Lower lobe of right lung (tissue), 2 donors: ENCODE measurements around the gene ATP6V0A4. TPM values are rescaled to one million over a fixed set of nuclear protein-coding genes. Genes with fewer than 3 reads are reported as not detected.

Experiments
- ATAC-seq, 2 donors: fragments of 200-7000 bp; cut with Tn5 transposase; one replicate each; pipeline ENCODE4 v1.9.1; 2020 to 2022; ENCODE audit warnings: mild to moderate bottlenecking in 2 of 2, moderate library complexity in 2 of 2
- DNase-seq: peaks from one replicate; pipeline ENCODE4 v3.0.0-alpha.2; 2020
- H3K27ac ChIP-seq: fragments of 200-600 bp; one replicate; pipeline ENCODE4 v1.8.0; 2022
- H3K27me3 ChIP-seq: fragments of 200-600 bp; one replicate; pipeline ENCODE4 v1.8.0; 2022; ENCODE audit warnings: low read depth
- H3K36me3 ChIP-seq: fragments of 200-600 bp; one replicate; pipeline ENCODE4 v1.8.0; 2022; ENCODE audit warnings: mild to moderate bottlenecking
- H3K4me1 ChIP-seq: fragments of 200-600 bp; one replicate; pipeline ENCODE4 v1.8.0; 2022
- H3K4me3 ChIP-seq: fragments of 200-600 bp; one replicate; pipeline ENCODE4 v1.8.0; 2022; ENCODE audit warnings: mild to moderate bottlenecking
- H3K9me3 ChIP-seq: fragments of 200-600 bp; one replicate; pipeline ENCODE4 v1.8.0; 2022
- intact Hi-C: fragments of 100-400 bp; cut with DNase I; formaldehyde crosslinking; loops from one replicate; pipeline ENCODE4 v1.11.0; 2022
- total RNA-seq: library from RNA; stranded (reverse); fragmentation: NEBNext Ultra II Directional; extraction: Animal tissue kit (Norgen Biotek cat#: 25700); gene quantifications from one replicate; pipeline ENCODE4 v1.2.1, GENCODE V29; 2021
- TF ChIP-seq, protein P1 (sequence below): fragments of 200-600 bp; IDR thresholded peaks from one replicate; pipeline ENCODE4 v1.8.0; 2022; ENCODE audit warnings: antibody characterized with exemption, mild to moderate bottlenecking
- donor health status: DM: no; HTN: yes; CAD: no; lungs with severe emphysema.

The ATP6V0A4 gene
- total RNA-seq, 1 donor from 2014 or later, result 1.7 TPM

DNA sequence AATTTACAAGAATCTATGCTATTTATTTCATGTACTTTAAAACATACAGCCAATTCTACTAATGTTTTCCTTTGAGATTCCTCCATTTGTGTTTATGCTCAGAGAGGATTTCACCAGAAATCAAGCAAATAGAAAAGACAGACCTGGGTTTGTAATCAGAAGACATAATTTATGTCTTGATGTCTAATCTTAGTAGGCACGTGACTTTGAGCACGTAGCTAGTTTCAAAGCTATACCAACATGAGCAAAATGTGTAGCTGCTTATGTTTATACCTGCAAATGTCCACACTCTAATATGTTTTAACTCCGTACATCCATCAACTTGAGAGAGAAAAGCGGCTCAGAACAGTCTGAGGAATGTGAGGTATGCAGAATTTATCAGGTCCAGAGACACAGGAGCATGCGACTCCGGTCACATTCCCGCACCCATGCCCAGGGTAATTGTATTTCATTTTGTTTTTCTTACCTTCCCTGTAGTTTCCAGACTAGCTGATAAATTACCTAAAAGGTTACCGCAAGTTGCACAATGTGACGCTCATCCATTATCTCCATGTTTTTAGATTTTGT, 136.8 kb downstream of the ATP6V0A4 start:
- DNase-seq (no peak), ATAC-seq (no peak)
- TF ChIP-seq, protein P1, sequence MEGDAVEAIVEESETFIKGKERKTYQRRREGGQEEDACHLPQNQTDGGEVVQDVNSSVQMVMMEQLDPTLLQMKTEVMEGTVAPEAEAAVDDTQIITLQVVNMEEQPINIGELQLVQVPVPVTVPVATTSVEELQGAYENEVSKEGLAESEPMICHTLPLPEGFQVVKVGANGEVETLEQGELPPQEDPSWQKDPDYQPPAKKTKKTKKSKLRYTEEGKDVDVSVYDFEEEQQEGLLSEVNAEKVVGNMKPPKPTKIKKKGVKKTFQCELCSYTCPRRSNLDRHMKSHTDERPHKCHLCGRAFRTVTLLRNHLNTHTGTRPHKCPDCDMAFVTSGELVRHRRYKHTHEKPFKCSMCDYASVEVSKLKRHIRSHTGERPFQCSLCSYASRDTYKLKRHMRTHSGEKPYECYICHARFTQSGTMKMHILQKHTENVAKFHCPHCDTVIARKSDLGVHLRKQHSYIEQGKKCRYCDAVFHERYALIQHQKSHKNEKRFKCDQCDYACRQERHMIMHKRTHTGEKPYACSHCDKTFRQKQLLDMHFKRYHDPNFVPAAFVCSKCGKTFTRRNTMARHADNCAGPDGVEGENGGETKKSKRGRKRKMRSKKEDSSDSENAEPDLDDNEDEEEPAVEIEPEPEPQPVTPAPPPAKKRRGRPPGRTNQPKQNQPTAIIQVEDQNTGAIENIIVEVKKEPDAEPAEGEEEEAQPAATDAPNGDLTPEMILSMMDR, result no peak
- H3K27me3 ChIP-seq, result no peaks in the 10 kb centered on the region
- no peak overlapping the region for H3K27ac ChIP-seq
- H3K4me3 ChIP-seq, result no peak overlapping the region
- H3K9me3 ChIP-seq, result no peaks in the 10 kb centered on the region
- H3K36me3 ChIP-seq, result no peaks in the 10 kb centered on the region
- H3K4me1 ChIP-seq, result no peaks in the 10 kb centered on the region
- intact Hi-C loops, result no loop called here

DNA sequence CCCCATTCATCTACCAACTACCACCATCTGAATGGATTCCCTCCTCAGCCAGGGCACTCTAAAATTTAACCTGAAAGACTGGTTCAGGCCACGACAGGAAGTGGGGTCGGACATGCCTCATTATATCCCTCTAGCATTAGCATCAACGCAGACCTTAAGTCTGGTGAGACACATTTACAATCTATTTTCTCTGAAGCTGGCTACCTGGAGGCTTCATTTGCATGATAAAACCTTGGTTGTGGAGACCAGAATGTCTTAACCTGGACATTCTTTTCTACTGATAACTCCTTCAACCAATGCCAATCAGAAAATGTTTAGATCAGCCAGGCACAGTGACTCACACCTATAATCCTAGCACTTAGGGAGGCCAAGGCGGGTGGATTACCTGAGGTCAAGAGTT, 139.1 kb downstream of the ATP6V0A4 start:
- no peaks in the 10 kb centered on the region for H3K27me3 ChIP-seq
- no peaks in the 10 kb centered on the region for H3K4me1 ChIP-seq
- no peak for ATAC-seq
- no peak for DNase-seq
- H3K4me3 ChIP-seq, result no peak overlapping the region
- no peak overlapping the region for H3K27ac ChIP-seq
- TF ChIP-seq, protein P1, result no peak
- H3K36me3 ChIP-seq, result no peaks in the 10 kb centered on the region
- intact Hi-C loops, result no loop called here
- H3K9me3 ChIP-seq, result peaks cover 5% of the 10 kb centered on the region

DNA sequence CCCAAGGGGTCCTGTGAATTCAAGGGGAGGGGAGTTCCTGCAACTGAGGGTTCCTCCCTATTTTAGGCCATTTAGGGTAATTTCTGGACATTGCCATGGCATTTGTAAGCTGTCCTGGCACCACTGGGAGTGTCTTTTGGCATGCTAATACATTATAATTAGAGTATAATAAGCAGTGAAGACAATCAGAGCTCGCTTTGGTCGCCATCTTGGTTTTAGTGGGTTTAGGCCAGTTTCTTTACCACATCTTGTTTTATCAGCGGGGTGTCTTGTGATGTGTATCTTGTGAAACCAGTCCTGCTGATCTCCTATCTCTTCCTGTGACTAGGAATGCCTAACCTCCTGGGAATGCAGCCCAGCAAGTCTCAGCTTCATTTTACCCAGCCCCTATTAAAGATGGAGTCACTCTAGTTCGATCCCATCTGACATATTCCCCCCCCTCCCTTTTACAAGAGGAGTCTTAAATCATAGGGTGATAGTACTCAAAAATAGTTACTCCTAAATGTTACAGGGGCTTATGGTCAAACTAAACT, 140.1 kb downstream of the ATP6V0A4 start:
- no peaks in the 10 kb centered on the region for H3K4me1 ChIP-seq
- TF ChIP-seq, protein P1, result no peak
- no peaks in the 10 kb centered on the region for H3K27me3 ChIP-seq
- H3K9me3 ChIP-seq, result peaks cover 5% of the 10 kb centered on the region
- intact Hi-C loops, result no loop called here
- H3K4me3 ChIP-seq, result no peak overlapping the region
- ATAC-seq (no peak), DNase-seq (no peak)
- H3K27ac ChIP-seq, result no peak overlapping the region
- H3K36me3 ChIP-seq, result no peaks in the 10 kb centered on the region

DNA sequence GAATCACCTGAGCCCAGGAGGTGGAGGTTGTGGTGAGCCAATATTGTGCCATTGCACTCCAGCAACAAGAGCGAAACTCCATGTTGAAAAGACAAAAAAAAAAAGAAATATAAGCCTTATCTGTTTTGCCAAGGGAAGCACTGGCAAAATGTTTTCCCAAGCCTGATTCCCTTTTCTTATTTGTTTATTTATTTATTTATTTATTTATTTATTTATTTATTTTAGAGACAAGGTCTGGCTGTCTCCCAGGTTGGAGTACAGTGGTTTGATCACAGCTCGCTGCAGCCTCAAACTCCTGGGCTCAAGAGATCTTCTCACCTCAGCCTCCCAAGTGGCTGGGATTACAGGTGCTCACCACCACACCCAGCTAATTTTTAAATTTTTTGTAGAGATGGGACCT, 141.0 kb downstream of the ATP6V0A4 start:
- Histone ChIP-seq H3K36me3 (no peaks in the 10 kb centered on the region), H3K27me3 (no peaks in the 10 kb centered on the region), H3K9me3 (peaks cover 5% of the 10 kb centered on the region), H3K4me1 (no peaks in the 10 kb centered on the region), H3K4me3 (no peak overlapping the region), H3K27ac (no peak overlapping the region)
- DNase-seq (no peak), ATAC-seq (no peak)
- intact Hi-C loops, result no loop called here
- TF ChIP-seq, protein P1, result no peak

Other genes with a start within 250 kb of the ATP6V0A4 start
- gene SVOPL, start 96.8 kb downstream of the ATP6V0A4 start, total RNA-seq, result 0.74 TPM
- 1.9 TPM for gene TMEM213, start 202 bp downstream of the ATP6V0A4 start, total RNA-seq
- 5.3 TPM for gene KIAA1549, start 183.2 kb upstream of the ATP6V0A4 start, total RNA-seq
- 7.1 TPM for gene ZC3HAV1L, start 237.8 kb upstream of the ATP6V0A4 start, total RNA-seq